HEK293 (cell line): ENCODE measurements around the gene LSG1.
A peak's percentile ranks its signal among the peaks of the same experiment; 100 is the strongest.

Source experiments
- CTCF ChIA-PET: fragments of 350-600 bp; formaldehyde crosslinking; extraction: SDS; loops from one replicate; lab custom pipeline; 2021; ENCODE audit warnings: antibody characterized with exemption; lab: Yijun Ruan, JAX
- POLR2A ChIA-PET: fragments of 300-600 bp; formaldehyde crosslinking; extraction: SDS; loops from one replicate; lab custom pipeline; 2020; ENCODE audit warnings: antibody characterized with exemption, inconsistent platforms; lab: Yijun Ruan, JAX
- H3K27ac ChIP-seq: fragments of 200-500 bp; sonication (Bioruptor generic); 2 replicates; pipeline ENCODE4 v1.5.1; 2014; ENCODE audit warnings: low read depth, low read length, control low read depth, inconsistent platforms; ENCODE audit errors: extremely low read depth
- H3K36me3 ChIP-seq, 2 experiments: fragments of 200-500 bp in 1 of 2; sonication (Bioruptor generic) in 1 of 2; 1 replicate in 1 of 2; 2 replicates in 1 of 2; pipeline ENCODE4 v1.5.1; 2014 to 2017; ENCODE audit warnings: inconsistent platforms in 2 of 2, low read length in 2 of 2; ENCODE audit not compliant: control insufficient read depth in 2 of 2, insufficient read depth in 1 of 2
- H3K4me1 ChIP-seq: fragments of 200-500 bp; sonication (Bioruptor generic); 2 replicates; pipeline ENCODE4 v1.5.1; 2014; ENCODE audit warnings: mild to moderate bottlenecking, low read length, inconsistent platforms; ENCODE audit not compliant: control insufficient read depth, insufficient read depth
- H3K4me3 ChIP-seq: 2 replicates; pipeline ENCODE4 v1.5.1; 2011; ENCODE audit warnings: low read depth, mild to moderate bottlenecking, control low read depth, low read length, moderate library complexity
- H3K9me3 ChIP-seq: fragments of 200-500 bp; sonication (Bioruptor generic); 2 replicates; pipeline ENCODE4 v1.5.1; 2014; ENCODE audit warnings: low read depth, low read length, inconsistent platforms; ENCODE audit not compliant: control insufficient read depth, insufficient read depth
- BCL11B ChIP-seq: fragments of 450-650 bp; formaldehyde crosslinking; IDR thresholded peaks from 2 replicates; pipeline ENCODE4 v1.5.1; 2016; ENCODE audit warnings: low read depth, missing biosample characterization, missing genetic modification characterization
- SCRT1 ChIP-seq: fragments of 450-650 bp; formaldehyde crosslinking; IDR thresholded peaks from 2 replicates; pipeline ENCODE4 v1.5.1; 2016; ENCODE audit warnings: missing biosample characterization, missing genetic modification characterization, borderline replicate concordance
- SP7 ChIP-seq: fragments of 450-650 bp; formaldehyde crosslinking; IDR thresholded peaks from 2 replicates; pipeline ENCODE4 v1.5.1; 2016; ENCODE audit warnings: missing biosample characterization, missing genetic modification characterization
- TRIM28 ChIP-seq: IDR thresholded peaks from 2 replicates; pipeline ENCODE4 v1.6.1; 2011; ENCODE audit warnings: low read length, control low read depth, borderline replicate concordance
- ZFP37 ChIP-seq: fragments of 450-650 bp; formaldehyde crosslinking; IDR thresholded peaks from 2 replicates; pipeline ENCODE4 v1.5.1; 2016; ENCODE audit warnings: missing biosample characterization, missing genetic modification characterization
- ZNF223 ChIP-seq: fragments of 450-650 bp; formaldehyde crosslinking; IDR thresholded peaks from 2 replicates; pipeline ENCODE4 v1.5.1; 2016; ENCODE audit warnings: missing biosample characterization, missing genetic modification characterization
- ZNF302 ChIP-seq: fragments of 450-650 bp; formaldehyde crosslinking; IDR thresholded peaks from 2 replicates; pipeline ENCODE4 v1.5.1; 2016; ENCODE audit warnings: missing biosample characterization, missing genetic modification characterization, low read depth
- ZNF324 ChIP-seq: fragments of 450-650 bp; formaldehyde crosslinking; IDR thresholded peaks from 2 replicates; pipeline ENCODE4 v1.5.1; 2016; ENCODE audit warnings: missing biosample characterization, missing genetic modification characterization
- ZNF423 ChIP-seq: fragments of 450-650 bp; formaldehyde crosslinking; IDR thresholded peaks from 2 replicates; pipeline ENCODE4 v1.5.1; 2016; ENCODE audit warnings: missing biosample characterization, missing genetic modification characterization
- ZNF510 ChIP-seq: fragments of 450-650 bp; formaldehyde crosslinking; IDR thresholded peaks from 2 replicates; pipeline ENCODE4 v1.5.1; 2018; ENCODE audit warnings: mild to moderate bottlenecking, missing genetic modification characterization, missing biosample characterization; ENCODE audit not compliant: insufficient replicate concordance
- ZNF837 ChIP-seq: fragments of 450-650 bp; formaldehyde crosslinking; IDR thresholded peaks from 2 replicates; pipeline ENCODE4 v1.5.1; 2016; ENCODE audit warnings: missing biosample characterization, missing genetic modification characterization
- TF ChIP-seq, protein P1 (sequence below): sonication (generic); formaldehyde crosslinking; IDR thresholded peaks from 2 replicates; pipeline ENCODE4 v1.8.1; 2022; ENCODE audit warnings: mild to moderate bottlenecking, moderate library complexity, missing genetic modification reagents
- TF ChIP-seq, protein P2 (sequence below): fragments of 450-650 bp; formaldehyde crosslinking; IDR thresholded peaks from 2 replicates; pipeline ENCODE4; 2016; ENCODE audit warnings: missing biosample characterization, missing genetic modification characterization
- TF ChIP-seq, protein P3 (sequence below): fragments of 450-650 bp; formaldehyde crosslinking; IDR thresholded peaks from 2 replicates; pipeline ENCODE4 v1.5.1; 2016; ENCODE audit warnings: missing biosample characterization, missing genetic modification characterization
- TF ChIP-seq, protein P4 (sequence below): fragments of 450-650 bp; formaldehyde crosslinking; IDR thresholded peaks from 2 replicates; pipeline ENCODE4 v1.5.1; 2016; ENCODE audit warnings: missing biosample characterization, missing genetic modification characterization
- TF ChIP-seq, protein P5 (sequence below): fragments of 450-650 bp; formaldehyde crosslinking; IDR thresholded peaks from 2 replicates; pipeline ENCODE4 v1.5.1; 2017; ENCODE audit warnings: missing biosample characterization, missing genetic modification characterization
- TF ChIP-seq, protein P6 (sequence below): fragments of 450-650 bp; formaldehyde crosslinking; IDR thresholded peaks from 2 replicates; pipeline ENCODE4 v1.5.1; 2016; ENCODE audit warnings: missing biosample characterization, missing genetic modification characterization

The LSG1 gene

DNA sequence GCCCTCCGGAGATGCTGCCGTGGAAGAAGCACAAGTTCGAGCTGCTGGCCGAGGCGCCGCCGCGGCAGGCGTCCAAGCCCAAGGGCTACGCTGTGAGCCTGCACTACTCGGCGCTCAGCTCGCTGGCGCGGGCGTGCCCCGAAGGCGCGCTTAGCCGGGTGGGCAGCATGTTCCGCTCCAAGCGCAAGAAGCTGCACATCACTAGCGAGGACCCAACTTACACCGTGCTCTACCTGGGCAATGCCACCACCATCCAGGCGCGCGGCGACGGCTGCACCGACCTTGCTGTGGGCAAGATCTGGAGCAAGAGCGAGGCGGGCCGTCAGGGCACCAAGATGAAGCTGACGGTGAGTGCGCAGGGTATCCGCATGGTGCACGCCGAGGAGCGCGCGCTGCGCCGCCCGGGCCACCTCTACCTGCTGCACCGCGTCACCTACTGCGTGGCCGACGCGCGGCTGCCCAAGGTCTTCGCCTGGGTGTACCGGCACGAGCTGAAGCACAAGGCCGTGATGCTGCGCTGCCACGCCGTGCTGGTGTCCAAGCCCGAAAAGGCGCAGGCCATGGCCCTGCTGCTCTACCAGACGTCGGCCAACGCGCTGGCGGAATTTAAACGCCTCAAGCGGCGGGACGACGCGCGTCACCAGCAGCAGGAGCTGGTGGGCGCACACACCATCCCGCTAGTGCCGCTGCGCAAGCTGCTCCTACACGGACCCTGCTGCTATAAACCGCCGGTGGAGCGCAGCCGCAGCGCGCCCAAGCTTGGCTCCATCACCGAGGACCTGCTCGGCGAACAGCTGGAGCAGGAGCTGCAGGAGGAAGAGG lies 15.0 kb upstream of the LSG1 start:
- no peak overlapping the region for H3K27ac ChIP-seq
- H3K4me1 ChIP-seq = 0 out of 2 replicates have a peak, but pooled peaks cover 4% of the 10 kb centered on the region
- peaks cover 0 to 8% of the 10 kb centered on the region in 2 experiments; a peak in 1 of 3 replicates for H3K36me3 ChIP-seq
- H3K4me3 ChIP-seq = peak overlapping the region; percentile 59
- TF ChIP-seq, protein P1, sequence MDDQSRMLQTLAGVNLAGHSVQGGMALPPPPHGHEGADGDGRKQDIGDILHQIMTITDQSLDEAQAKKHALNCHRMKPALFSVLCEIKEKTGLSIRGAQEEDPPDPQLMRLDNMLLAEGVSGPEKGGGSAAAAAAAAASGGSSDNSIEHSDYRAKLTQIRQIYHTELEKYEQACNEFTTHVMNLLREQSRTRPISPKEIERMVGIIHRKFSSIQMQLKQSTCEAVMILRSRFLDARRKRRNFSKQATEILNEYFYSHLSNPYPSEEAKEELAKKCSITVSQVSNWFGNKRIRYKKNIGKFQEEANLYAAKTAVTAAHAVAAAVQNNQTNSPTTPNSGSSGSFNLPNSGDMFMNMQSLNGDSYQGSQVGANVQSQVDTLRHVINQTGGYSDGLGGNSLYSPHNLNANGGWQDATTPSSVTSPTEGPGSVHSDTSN (CRISPR knock-in tag) = 0 out of 2 replicates have a peak, but pooled peaks have one; percentile 21
- TF ChIP-seq, protein P2, sequence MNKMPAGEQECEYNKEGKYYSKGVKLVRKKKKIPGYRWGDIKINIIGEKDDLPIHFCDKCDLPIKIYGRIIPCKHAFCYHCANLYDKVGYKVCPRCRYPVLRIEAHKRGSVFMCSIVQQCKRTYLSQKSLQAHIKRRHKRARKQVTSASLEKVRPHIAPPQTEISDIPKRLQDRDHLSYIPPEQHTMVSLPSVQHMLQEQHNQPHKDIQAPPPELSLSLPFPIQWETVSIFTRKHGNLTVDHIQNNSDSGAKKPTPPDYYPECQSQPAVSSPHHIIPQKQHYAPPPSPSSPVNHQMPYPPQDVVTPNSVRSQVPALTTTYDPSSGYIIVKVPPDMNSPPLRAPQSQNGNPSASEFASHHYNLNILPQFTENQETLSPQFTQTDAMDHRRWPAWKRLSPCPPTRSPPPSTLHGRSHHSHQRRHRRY (tag by site-specific recombination) = no peak
- TF ChIP-seq SCRT1 (tag by site-specific recombination) (no peak), ZNF302 (no peak)
- TF ChIP-seq, protein P3, sequence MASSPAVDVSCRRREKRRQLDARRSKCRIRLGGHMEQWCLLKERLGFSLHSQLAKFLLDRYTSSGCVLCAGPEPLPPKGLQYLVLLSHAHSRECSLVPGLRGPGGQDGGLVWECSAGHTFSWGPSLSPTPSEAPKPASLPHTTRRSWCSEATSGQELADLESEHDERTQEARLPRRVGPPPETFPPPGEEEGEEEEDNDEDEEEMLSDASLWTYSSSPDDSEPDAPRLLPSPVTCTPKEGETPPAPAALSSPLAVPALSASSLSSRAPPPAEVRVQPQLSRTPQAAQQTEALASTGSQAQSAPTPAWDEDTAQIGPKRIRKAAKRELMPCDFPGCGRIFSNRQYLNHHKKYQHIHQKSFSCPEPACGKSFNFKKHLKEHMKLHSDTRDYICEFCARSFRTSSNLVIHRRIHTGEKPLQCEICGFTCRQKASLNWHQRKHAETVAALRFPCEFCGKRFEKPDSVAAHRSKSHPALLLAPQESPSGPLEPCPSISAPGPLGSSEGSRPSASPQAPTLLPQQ = no peak
- no peaks in the 10 kb centered on the region for H3K9me3 ChIP-seq
- ChIA-PET CTCF (interaction anchor here (0.9 to 2.0 kb wide), 2 partner anchors 11 to 420 kb away, joined by 5 to 6 read pairs; no protein-coding TSS in a partner anchor), POLR2A (interaction anchor here (0.9 to 1.8 kb wide), 9 partner anchors 15 to 574 kb away, joined by 3 to 6 read pairs (median 4); partner anchors contain the start of gene LSG1)

DNA sequence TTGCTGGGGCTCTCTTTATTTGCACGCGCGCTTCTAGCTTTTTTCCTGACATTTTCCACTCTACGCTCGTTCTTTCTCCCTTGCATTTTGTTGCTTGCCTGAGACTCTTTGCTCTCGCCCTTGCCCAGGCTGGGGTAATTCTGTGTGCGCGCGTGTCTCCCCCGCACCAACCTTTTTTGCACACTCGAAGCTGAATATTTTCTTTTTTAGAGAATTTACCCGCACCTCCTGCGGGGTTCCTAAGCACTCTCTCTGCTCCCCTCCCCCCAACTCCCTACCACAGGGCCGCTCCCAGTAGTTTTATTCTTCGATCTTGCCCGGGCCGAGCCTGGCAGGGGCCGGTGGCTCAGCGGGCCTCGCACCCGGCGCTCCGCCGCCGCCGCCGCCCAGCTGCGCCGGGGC lies 14.4 kb upstream of the LSG1 start:
- Histone ChIP-seq H3K4me1 (0 out of 2 replicates have a peak, but pooled peaks cover 4% of the 10 kb centered on the region), H3K36me3 (peaks cover 0 to 8% of the 10 kb centered on the region in 2 experiments; a peak in 1 of 3 replicates), H3K4me3 (peak overlapping the region; percentile 59), H3K9me3 (no peaks in the 10 kb centered on the region), H3K27ac (peak overlapping the region; percentile 68; the same call in 1 of the 2 replicates)
- CTCF ChIA-PET = interaction anchor here (0.6 to 2.0 kb wide), 4 partner anchors 12 to 420 kb away, joined by 3 to 6 read pairs (median 4); no protein-coding TSS in a partner anchor
- TF ChIP-seq, protein P4, sequence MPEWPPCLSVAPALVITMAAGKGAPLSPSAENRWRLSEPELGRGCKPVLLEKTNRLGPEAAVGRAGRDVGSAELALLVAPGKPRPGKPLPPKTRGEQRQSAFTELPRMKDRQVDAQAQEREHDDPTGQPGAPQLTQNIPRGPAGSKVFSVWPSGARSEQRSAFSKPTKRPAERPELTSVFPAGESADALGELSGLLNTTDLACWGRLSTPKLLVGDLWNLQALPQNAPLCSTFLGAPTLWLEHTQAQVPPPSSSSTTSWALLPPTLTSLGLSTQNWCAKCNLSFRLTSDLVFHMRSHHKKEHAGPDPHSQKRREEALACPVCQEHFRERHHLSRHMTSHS (tag by site-specific recombination) = no peak
- TF ChIP-seq, protein P2 (tag by site-specific recombination) = no peak
- no peak for TF ChIP-seq ZNF837 (tag by site-specific recombination)
- no peak for TF ChIP-seq ZNF223 (tag by site-specific recombination)
- no peak for TF ChIP-seq BCL11B
- no peak for TF ChIP-seq SP7 (tag by site-specific recombination)
- TF ChIP-seq, protein P5, sequence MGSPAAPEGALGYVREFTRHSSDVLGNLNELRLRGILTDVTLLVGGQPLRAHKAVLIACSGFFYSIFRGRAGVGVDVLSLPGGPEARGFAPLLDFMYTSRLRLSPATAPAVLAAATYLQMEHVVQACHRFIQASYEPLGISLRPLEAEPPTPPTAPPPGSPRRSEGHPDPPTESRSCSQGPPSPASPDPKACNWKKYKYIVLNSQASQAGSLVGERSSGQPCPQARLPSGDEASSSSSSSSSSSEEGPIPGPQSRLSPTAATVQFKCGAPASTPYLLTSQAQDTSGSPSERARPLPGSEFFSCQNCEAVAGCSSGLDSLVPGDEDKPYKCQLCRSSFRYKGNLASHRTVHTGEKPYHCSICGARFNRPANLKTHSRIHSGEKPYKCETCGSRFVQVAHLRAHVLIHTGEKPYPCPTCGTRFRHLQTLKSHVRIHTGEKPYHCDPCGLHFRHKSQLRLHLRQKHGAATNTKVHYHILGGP (tag by site-specific recombination) = no peak
- TF ChIP-seq ZNF423 (tag by site-specific recombination) = no peak
- TF ChIP-seq ZFP37 = no peak
- TF ChIP-seq ZNF510 = no peak
- TF ChIP-seq TRIM28 = no peak
- TF ChIP-seq, protein P6, sequence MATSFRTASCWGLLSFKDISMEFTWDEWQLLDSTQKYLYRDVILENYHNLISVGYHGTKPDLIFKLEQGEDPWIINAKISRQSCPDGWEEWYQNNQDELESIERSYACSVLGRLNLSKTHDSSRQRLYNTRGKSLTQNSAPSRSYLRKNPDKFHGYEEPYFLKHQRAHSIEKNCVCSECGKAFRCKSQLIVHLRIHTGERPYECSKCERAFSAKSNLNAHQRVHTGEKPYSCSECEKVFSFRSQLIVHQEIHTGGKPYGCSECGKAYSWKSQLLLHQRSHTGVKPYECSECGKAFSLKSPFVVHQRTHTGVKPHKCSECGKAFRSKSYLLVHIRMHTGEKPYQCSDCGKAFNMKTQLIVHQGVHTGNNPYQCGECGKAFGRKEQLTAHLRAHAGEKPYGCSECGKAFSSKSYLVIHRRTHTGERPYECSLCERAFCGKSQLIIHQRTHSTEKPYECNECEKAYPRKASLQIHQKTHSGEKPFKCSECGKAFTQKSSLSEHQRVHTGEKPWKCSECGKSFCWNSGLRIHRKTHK (tag by site-specific recombination) = no peak
- no peak for TF ChIP-seq ZNF324
- no peak for TF ChIP-seq SCRT1 (tag by site-specific recombination)
- POLR2A ChIA-PET = interaction anchor here (0.9 to 1.8 kb wide), 13 partner anchors 14 to 574 kb away, joined by 3 to 6 read pairs (median 4); partner anchors contain the start of gene LSG1
